Activated naive CD8-positive, alpha-beta T cell treated with anti-CD3 and anti-CD28 coated beads, Interleukin-2, amount 50 U/mL, for 24 hours (primary cell): ENCODE data around the gene BCR.

ENCODE experiments used
- ATAC-seq: fragments of 150-1000 bp; cut with Tn5 transposase; one replicate; pipeline ENCODE4 v1.10.0; 2021
- DNase-seq: peaks from one replicate; pipeline ENCODE4 v3.0.0; 2021
- H3K27ac Mint-ChIP-seq: one replicate; pipeline ENCODE4 v1.8.0; 2021; ENCODE audit warnings: mild to moderate bottlenecking, mixed read lengths
- H3K27me3 Mint-ChIP-seq: one replicate; pipeline ENCODE4 v1.8.0; 2021; ENCODE audit warnings: mixed read lengths
- H3K36me3 Mint-ChIP-seq: one replicate; pipeline ENCODE4 v1.8.0; 2021; ENCODE audit warnings: low read depth, mixed read lengths
- H3K4me1 Mint-ChIP-seq: one replicate; pipeline ENCODE4 v1.8.0; 2021; ENCODE audit warnings: mixed read lengths
- H3K4me3 Mint-ChIP-seq: one replicate; pipeline ENCODE4 v1.8.0; 2021; ENCODE audit warnings: mild to moderate bottlenecking, moderate library complexity, mixed read lengths
- H3K9me3 Mint-ChIP-seq: one replicate; pipeline ENCODE4 v1.8.0; 2021; ENCODE audit warnings: mixed read lengths

Gene BCR

GRCh38 chr22:23238707-23239106 lies 58.4 kb downstream of the BCR start:
- H3K36me3 Mint-ChIP-seq, result peaks cover 8% of the 10 kb centered on the region
- no peak overlapping the region for H3K27ac Mint-ChIP-seq
- no peak overlapping the region for H3K4me3 Mint-ChIP-seq
- H3K4me1 Mint-ChIP-seq, result peaks cover 88% of the 10 kb centered on the region
- no peak for DNase-seq
- ATAC-seq, result no peak
- no peaks in the 10 kb centered on the region for H3K9me3 Mint-ChIP-seq
- no peaks in the 10 kb centered on the region for H3K27me3 Mint-ChIP-seq

- H3K36me3 Mint-ChIP-seq, result peaks cover 6% of the 10 kb centered on the region
- DNase-seq (no peak), ATAC-seq (no peak)
- H3K4me3 Mint-ChIP-seq, result no peak overlapping the region
- peaks cover 88% of the 10 kb centered on the region for H3K4me1 Mint-ChIP-seq
- H3K9me3 Mint-ChIP-seq, result no peaks in the 10 kb centered on the region
- no peaks in the 10 kb centered on the region for H3K27me3 Mint-ChIP-seq
- H3K27ac Mint-ChIP-seq, result peak overlapping the region; percentile 5
Measured at GRCh38 chr22:23239429-23239828, 59.1 kb downstream of the BCR start.

- Mint-ChIP-seq H3K27ac (peak overlapping the region; percentile 92), H3K4me1 (peaks cover 92% of the 10 kb centered on the region)
Measured at GRCh38 chr22:23240639-23241389, 60.5 kb downstream of the BCR start.

GRCh38 chr22:23241562-23242472 lies 61.5 kb downstream of the BCR start:
- peak overlapping the region; percentile 77 for H3K27ac Mint-ChIP-seq
- H3K4me3 Mint-ChIP-seq, result no peak overlapping the region
- H3K36me3 Mint-ChIP-seq, result peaks cover 7% of the 10 kb centered on the region
- no peaks in the 10 kb centered on the region for H3K27me3 Mint-ChIP-seq
- H3K9me3 Mint-ChIP-seq, result no peaks in the 10 kb centered on the region
- ATAC-seq (no peak), DNase-seq (no peak)
- H3K4me1 Mint-ChIP-seq, result peaks cover 92% of the 10 kb centered on the region

More at GRCh38 chr22:23240639-23241389, 60.5 kb downstream of the BCR start:
- DNase-seq (peak; percentile 40), ATAC-seq (peak; percentile 38)
- Mint-ChIP-seq H3K4me3 (peak overlapping the region; percentile 32), H3K36me3 (peaks cover 6% of the 10 kb centered on the region), H3K27me3 (no peaks in the 10 kb centered on the region), H3K9me3 (no peaks in the 10 kb centered on the region)

GRCh38 chr22:23242473-23243001 lies 62.2 kb downstream of the BCR start:
- Mint-ChIP-seq H3K9me3 (no peaks in the 10 kb centered on the region), H3K4me3 (peak overlapping the region; percentile 55), H3K36me3 (peaks cover 9% of the 10 kb centered on the region), H3K27ac (peak overlapping the region; percentile 84), H3K4me1 (peaks cover 92% of the 10 kb centered on the region), H3K27me3 (no peaks in the 10 kb centered on the region)
- ATAC-seq (no peak), DNase-seq (no peak)

- Mint-ChIP-seq H3K36me3 (peaks cover 9% of the 10 kb centered on the region), H3K4me1 (peaks cover 92% of the 10 kb centered on the region), H3K27me3 (no peaks in the 10 kb centered on the region), H3K27ac (peak overlapping the region; percentile 84), H3K9me3 (no peaks in the 10 kb centered on the region), H3K4me3 (peak overlapping the region; percentile 55)
- DNase-seq (peak; percentile 72), ATAC-seq (peak; percentile 86)
Measured at GRCh38 chr22:23243006-23243573, 62.8 kb downstream of the BCR start.

- H3K4me1 Mint-ChIP-seq, result peaks cover 94% of the 10 kb centered on the region
- ATAC-seq (no peak), DNase-seq (no peak)
- H3K36me3 Mint-ChIP-seq, result peaks cover 9% of the 10 kb centered on the region
- no peaks in the 10 kb centered on the region for H3K9me3 Mint-ChIP-seq
- H3K4me3 Mint-ChIP-seq, result peak overlapping the region; percentile 26
- H3K27ac Mint-ChIP-seq, result peak overlapping the region; percentile 84
- H3K27me3 Mint-ChIP-seq, result no peaks in the 10 kb centered on the region
Measured at GRCh38 chr22:23243859-23244689, 63.8 kb downstream of the BCR start.

GRCh38 chr22:23244690-23245044 lies 64.4 kb downstream of the BCR start:
- no peaks in the 10 kb centered on the region for H3K27me3 Mint-ChIP-seq
- H3K4me1 Mint-ChIP-seq, result peaks cover 94% of the 10 kb centered on the region
- no peak for DNase-seq
- no peak overlapping the region for H3K4me3 Mint-ChIP-seq
- no peaks in the 10 kb centered on the region for H3K9me3 Mint-ChIP-seq
- H3K27ac Mint-ChIP-seq, result peak overlapping the region; percentile 89
- ATAC-seq, result no peak
- peaks cover 6% of the 10 kb centered on the region for H3K36me3 Mint-ChIP-seq

GRCh38 chr22:23245045-23245798 lies 64.9 kb downstream of the BCR start:
- Mint-ChIP-seq H3K36me3 (peaks cover 5% of the 10 kb centered on the region), H3K4me3 (no peak overlapping the region)
- peak; percentile 18 for ATAC-seq

GRCh38 chr22:23245799-23246136 lies 65.5 kb downstream of the BCR start:
- DNase-seq (no peak), ATAC-seq (no peak)
- Mint-ChIP-seq H3K27ac (peak overlapping the region; percentile 89), H3K36me3 (peaks cover 3% of the 10 kb centered on the region), H3K4me3 (no peak overlapping the region), H3K9me3 (no peaks in the 10 kb centered on the region), H3K4me1 (peaks cover 97% of the 10 kb centered on the region), H3K27me3 (no peaks in the 10 kb centered on the region)

More at GRCh38 chr22:23245045-23245798, 64.9 kb downstream of the BCR start:
- H3K27me3 Mint-ChIP-seq, result no peaks in the 10 kb centered on the region
- peak; percentile 28 for DNase-seq
- no peaks in the 10 kb centered on the region for H3K9me3 Mint-ChIP-seq
- peak overlapping the region; percentile 89 for H3K27ac Mint-ChIP-seq
- H3K4me1 Mint-ChIP-seq, result peaks cover 95% of the 10 kb centered on the region

GRCh38 chr22:23246982-23247766 lies 66.9 kb downstream of the BCR start:
- Mint-ChIP-seq H3K4me1 (peaks cover 98% of the 10 kb centered on the region), H3K4me3 (no peak overlapping the region), H3K36me3 (peaks cover 2% of the 10 kb centered on the region), H3K27ac (no peak overlapping the region), H3K9me3 (no peaks in the 10 kb centered on the region), H3K27me3 (no peaks in the 10 kb centered on the region)
- no peak for DNase-seq
- ATAC-seq, result no peak

GRCh38 chr22:23248583-23248982 lies 68.3 kb downstream of the BCR start:
- H3K36me3 Mint-ChIP-seq, result peaks cover 2% of the 10 kb centered on the region
- ATAC-seq, result no peak
- DNase-seq, result no peak
- no peak overlapping the region for H3K4me3 Mint-ChIP-seq
- H3K4me1 Mint-ChIP-seq, result peaks cover 84% of the 10 kb centered on the region
- no peaks in the 10 kb centered on the region for H3K9me3 Mint-ChIP-seq
- H3K27ac Mint-ChIP-seq, result no peak overlapping the region
- H3K27me3 Mint-ChIP-seq, result no peaks in the 10 kb centered on the region
